Nephron (organoid): ENCODE measurements around the gene VTI1A.

Source experiments
- H3K27ac Mint-ChIP-seq, 3 experiments: 2 replicates each; pipeline ENCODE4 v1.8.0; 2020; ENCODE audit warnings: mixed read lengths in 3 of 3, mild to moderate bottlenecking in 2 of 3, moderate library complexity in 1 of 3
- H3K27me3 Mint-ChIP-seq: 2 replicates; pipeline ENCODE4 v1.8.0; 2021; ENCODE audit warnings: low read depth, mild to moderate bottlenecking, moderate library complexity, mixed read lengths
- H3K36me3 Mint-ChIP-seq: 2 replicates; pipeline ENCODE4 v1.8.0; 2020; ENCODE audit warnings: low read depth, mixed read lengths
- H3K4me1 Mint-ChIP-seq: 2 replicates; pipeline ENCODE4 v1.8.0; 2020; ENCODE audit warnings: mixed read lengths
- H3K4me3 Mint-ChIP-seq, 3 experiments: 2 replicates each; pipeline ENCODE4 v1.8.0; 2020; ENCODE audit warnings: mild to moderate bottlenecking in 3 of 3, mixed read lengths in 3 of 3, moderate library complexity in 2 of 3
- H3K9me3 Mint-ChIP-seq: 2 replicates; pipeline ENCODE4 v1.8.0; 2020; ENCODE audit warnings: mixed read lengths
- TF ChIP-seq, protein P1 (sequence below), 3 experiments: fragments of 200-600 bp; sonication (generic); IDR thresholded peaks; one replicate each; pipeline ENCODE4 v1.5.0; 2021; ENCODE audit warnings: antibody characterized with exemption in 3 of 3; ENCODE audit not compliant: unreplicated experiment in 3 of 3

Gene VTI1A

DNA sequence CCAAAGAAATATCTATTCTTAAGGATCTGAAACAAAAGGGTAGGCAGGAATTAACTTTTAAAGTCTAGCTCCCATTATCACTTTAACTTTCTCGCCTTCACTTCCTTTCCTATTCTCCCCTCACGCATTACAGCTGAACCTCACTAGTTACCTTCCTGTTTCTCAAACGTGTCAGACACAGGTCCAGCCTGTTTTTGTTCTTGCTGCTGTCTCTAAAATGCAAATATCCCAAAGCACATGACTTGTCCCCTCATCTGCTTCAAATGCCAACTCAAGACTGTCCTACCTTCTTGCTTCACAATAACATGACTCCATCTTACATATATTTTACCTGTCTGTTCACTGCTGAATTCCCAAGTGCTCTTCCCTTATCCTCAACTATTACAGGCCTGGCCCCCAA lies 17.9 kb upstream of the VTI1A start:
- TF ChIP-seq, protein P1, sequence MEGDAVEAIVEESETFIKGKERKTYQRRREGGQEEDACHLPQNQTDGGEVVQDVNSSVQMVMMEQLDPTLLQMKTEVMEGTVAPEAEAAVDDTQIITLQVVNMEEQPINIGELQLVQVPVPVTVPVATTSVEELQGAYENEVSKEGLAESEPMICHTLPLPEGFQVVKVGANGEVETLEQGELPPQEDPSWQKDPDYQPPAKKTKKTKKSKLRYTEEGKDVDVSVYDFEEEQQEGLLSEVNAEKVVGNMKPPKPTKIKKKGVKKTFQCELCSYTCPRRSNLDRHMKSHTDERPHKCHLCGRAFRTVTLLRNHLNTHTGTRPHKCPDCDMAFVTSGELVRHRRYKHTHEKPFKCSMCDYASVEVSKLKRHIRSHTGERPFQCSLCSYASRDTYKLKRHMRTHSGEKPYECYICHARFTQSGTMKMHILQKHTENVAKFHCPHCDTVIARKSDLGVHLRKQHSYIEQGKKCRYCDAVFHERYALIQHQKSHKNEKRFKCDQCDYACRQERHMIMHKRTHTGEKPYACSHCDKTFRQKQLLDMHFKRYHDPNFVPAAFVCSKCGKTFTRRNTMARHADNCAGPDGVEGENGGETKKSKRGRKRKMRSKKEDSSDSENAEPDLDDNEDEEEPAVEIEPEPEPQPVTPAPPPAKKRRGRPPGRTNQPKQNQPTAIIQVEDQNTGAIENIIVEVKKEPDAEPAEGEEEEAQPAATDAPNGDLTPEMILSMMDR (IDR thresholded peaks at IDR 0.05; ENCODE audit: unreplicated experiment in 3 of 3) = no peak
- no peaks in the 10 kb centered on the region for H3K27me3 Mint-ChIP-seq
- no peak overlapping the region for H3K4me3 Mint-ChIP-seq
- H3K27ac Mint-ChIP-seq = peak overlapping the region in 1 of 3 experiments; percentile 5
- no peaks in the 10 kb centered on the region for H3K4me1 Mint-ChIP-seq
- H3K9me3 Mint-ChIP-seq = no peaks in the 10 kb centered on the region
- peaks cover 31% of the 10 kb centered on the region for H3K36me3 Mint-ChIP-seq

DNA sequence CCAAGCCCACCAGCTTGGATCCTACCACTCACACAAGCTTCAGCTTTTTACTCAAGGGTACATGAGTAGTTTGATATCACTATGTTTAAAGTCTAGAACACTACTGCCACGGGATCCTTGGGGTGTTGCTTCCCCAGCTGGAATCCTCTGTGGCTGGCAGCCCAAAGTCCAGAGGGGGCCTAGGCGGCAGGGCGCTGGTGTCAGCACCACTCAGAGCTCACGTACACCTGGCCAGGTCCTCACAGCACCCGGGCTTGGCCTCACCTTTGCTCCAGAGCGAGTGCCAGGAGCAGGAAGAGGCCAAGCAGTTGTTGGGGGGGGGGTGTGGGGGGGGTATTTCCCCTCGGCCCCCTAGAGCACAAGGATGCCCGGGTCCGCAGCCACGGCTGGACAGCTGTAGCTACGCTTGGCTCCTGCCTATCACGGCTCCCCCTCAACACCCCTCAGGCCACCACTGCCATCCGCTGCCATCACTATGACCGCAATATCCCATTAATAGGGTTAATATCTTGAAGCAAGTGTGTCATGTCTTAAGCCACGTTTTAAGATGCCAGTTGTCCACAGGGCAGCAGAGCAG lies 17.3 kb upstream of the VTI1A start:
- H3K27ac Mint-ChIP-seq = peak overlapping the region in 1 of 3 experiments; percentile 5
- H3K36me3 Mint-ChIP-seq = peaks cover 36% of the 10 kb centered on the region
- H3K4me3 Mint-ChIP-seq = no peak overlapping the region
- no peaks in the 10 kb centered on the region for H3K27me3 Mint-ChIP-seq
- H3K4me1 Mint-ChIP-seq = no peaks in the 10 kb centered on the region
- TF ChIP-seq, protein P1 (IDR thresholded peaks at IDR 0.05; ENCODE audit: unreplicated experiment in 3 of 3) = no peak
- no peaks in the 10 kb centered on the region for H3K9me3 Mint-ChIP-seq

DNA sequence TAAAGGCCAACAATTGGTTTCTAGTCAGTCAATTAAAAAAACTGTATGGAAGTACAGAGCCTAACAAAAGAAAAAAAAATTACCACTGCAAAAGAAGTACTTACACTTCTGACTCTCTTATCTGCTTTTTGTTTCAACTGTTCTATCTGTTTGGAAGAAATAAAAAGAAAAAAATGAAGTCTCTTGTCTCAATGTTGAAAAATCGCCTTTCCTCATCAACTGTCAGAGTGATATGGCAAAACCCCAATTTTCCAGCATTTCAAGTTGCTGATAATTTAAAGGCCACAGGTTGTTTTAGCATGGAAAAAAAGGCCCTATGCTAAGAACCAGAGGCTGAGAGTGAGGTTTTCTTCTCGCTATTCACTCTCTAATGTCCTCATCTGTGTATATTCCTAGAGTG lies 13.9 kb upstream of the VTI1A start:
- Mint-ChIP-seq H3K27ac (no peak overlapping the region), H3K9me3 (no peaks in the 10 kb centered on the region), H3K27me3 (no peaks in the 10 kb centered on the region), H3K4me3 (no peak overlapping the region), H3K36me3 (peaks cover 45% of the 10 kb centered on the region), H3K4me1 (no peaks in the 10 kb centered on the region)
- TF ChIP-seq, protein P1 (IDR thresholded peaks at IDR 0.05; ENCODE audit: unreplicated experiment in 3 of 3) = no peak

DNA sequence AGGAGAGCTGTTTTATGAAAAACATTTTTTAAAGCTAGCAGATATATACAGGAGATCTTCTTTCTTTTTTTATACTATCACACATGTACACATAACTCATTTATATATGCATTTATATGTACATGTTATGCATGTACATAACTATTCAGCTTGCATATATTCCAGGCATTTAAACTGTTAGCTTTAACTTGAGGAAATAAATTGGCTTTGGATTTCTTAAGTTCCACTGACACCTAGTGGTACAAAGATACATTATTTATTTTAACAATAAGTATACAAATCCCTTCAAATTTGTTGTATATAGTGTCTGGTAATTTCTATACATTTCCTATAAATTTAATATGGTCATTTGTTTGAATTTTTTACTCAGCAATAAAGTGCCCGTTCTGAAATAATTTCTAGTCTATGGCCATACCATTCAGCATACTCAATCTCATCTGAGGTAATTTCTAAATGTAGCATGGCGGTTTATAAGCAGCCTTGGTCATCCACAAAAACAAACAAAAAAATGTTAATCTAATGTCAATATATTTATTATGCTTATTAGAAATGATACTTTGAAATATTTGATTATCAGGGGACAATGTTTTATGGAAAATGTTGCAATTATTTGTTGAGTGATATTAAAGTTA lies 11.9 kb upstream of the VTI1A start:
- Mint-ChIP-seq H3K36me3 (peaks cover 48% of the 10 kb centered on the region), H3K27ac (no peak overlapping the region), H3K27me3 (no peaks in the 10 kb centered on the region), H3K9me3 (no peaks in the 10 kb centered on the region), H3K4me3 (no peak overlapping the region), H3K4me1 (no peaks in the 10 kb centered on the region)
- TF ChIP-seq, protein P1 (IDR thresholded peaks at IDR 0.05; ENCODE audit: unreplicated experiment in 3 of 3) = peak; percentile 48 to 58 (median 52)

DNA sequence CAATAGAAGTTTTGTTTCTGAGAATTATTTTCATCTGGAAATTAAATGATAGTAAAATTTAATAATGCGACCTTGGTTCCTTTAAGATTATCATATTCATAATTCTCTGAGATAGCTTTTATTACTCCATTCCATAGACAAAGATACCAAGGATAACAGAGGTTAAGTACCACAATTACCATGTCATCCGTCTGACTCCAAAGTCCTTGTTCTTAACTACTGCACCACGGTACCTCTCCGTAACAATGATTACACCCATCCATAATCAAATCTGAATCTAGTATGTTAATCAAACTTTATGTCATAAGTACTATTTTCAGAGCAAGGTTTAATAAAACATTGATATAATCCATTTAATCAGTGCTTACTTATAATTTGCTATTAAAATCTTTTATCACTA lies 8.7 kb upstream of the VTI1A start:
- no peaks in the 10 kb centered on the region for H3K4me1 Mint-ChIP-seq
- no peaks in the 10 kb centered on the region for H3K27me3 Mint-ChIP-seq
- H3K4me3 Mint-ChIP-seq = no peak overlapping the region
- H3K27ac Mint-ChIP-seq = no peak overlapping the region
- peaks cover 42% of the 10 kb centered on the region for H3K36me3 Mint-ChIP-seq
- H3K9me3 Mint-ChIP-seq = no peaks in the 10 kb centered on the region
- TF ChIP-seq, protein P1 (IDR thresholded peaks at IDR 0.05; ENCODE audit: unreplicated experiment in 3 of 3) = no peak

DNA sequence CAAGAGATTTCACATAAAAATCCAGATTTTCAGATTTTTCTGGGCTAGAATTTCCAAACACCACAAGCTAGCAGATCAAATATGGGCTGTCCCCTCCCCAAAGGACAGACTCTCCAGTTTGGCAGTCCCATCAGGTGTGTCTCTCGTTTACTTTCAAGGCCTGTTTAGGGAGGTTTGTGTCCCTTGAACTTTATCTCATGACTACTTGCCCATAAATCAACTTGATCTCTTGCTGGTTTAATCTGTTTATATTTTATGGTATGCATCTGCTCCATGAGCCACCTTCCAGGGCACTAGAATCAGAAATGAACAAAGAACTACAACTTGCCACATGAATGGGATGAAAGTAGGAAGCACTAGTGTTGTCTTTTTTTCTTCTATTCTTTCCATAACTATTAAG lies 5.5 kb upstream of the VTI1A start:
- no peak overlapping the region for H3K27ac Mint-ChIP-seq
- no peaks in the 10 kb centered on the region for H3K9me3 Mint-ChIP-seq
- H3K4me1 Mint-ChIP-seq = peaks cover 4% of the 10 kb centered on the region
- no peaks in the 10 kb centered on the region for H3K27me3 Mint-ChIP-seq
- no peak overlapping the region for H3K4me3 Mint-ChIP-seq
- TF ChIP-seq, protein P1 (IDR thresholded peaks at IDR 0.05; ENCODE audit: unreplicated experiment in 3 of 3) = no peak
- peaks cover 32% of the 10 kb centered on the region for H3K36me3 Mint-ChIP-seq
